Keratinocyte (primary cell): Measurements from ENCODE around the gene NPAS3. TPM values are rescaled to one million over a fixed set of nuclear protein-coding genes. Genes with fewer than 3 reads are reported as not detected.

Experiments used
- DNase-seq: peaks from one replicate; pipeline ENCODE4 v3.0.0-alpha.2; 2011; ENCODE audit warnings: low read depth, missing footprints, low spot score
- FAIRE-seq: peaks from 2 replicates; lab custom pipeline; 2011; peaks lifted over from hg19 to GRCh38; lab: Jason Lieb, UNC
- H2AFZ ChIP-seq: 2 replicates; pipeline ENCODE4 v1.6.0; 2012; ENCODE audit warnings: low read length, control low read depth, inconsistent platforms; ENCODE audit not compliant: control insufficient read depth
- H3K27ac ChIP-seq: 2 replicates; pipeline ENCODE4 v1.5.1; 2011; ENCODE audit warnings: low read length; ENCODE audit not compliant: control insufficient read depth, insufficient read depth
- H3K27me3 ChIP-seq: 3 replicates; pipeline ENCODE4 v1.6.0; 2011; ENCODE audit warnings: low read length; ENCODE audit not compliant: control insufficient read depth, insufficient read depth; ENCODE audit errors: extremely low read depth
- H3K36me3 ChIP-seq, 2 experiments: 2 replicates in 1 of 2; 3 replicates in 1 of 2; pipeline ENCODE4 v1.5.1; 2011; ENCODE audit warnings: low read length in 2 of 2, mild to moderate bottlenecking in 1 of 2; ENCODE audit not compliant: control insufficient read depth in 2 of 2, insufficient read depth in 2 of 2; ENCODE audit errors: extremely low read depth in 1 of 2
- H3K4me1 ChIP-seq: 3 replicates; pipeline ENCODE4 v1.5.1; 2011; ENCODE audit warnings: low read length; ENCODE audit not compliant: control insufficient read depth, insufficient read depth; ENCODE audit errors: extremely low read depth
- H3K4me2 ChIP-seq: 3 replicates; pipeline ENCODE4 v1.6.0; 2011; ENCODE audit warnings: low read depth, low read length; ENCODE audit not compliant: control insufficient read depth, insufficient read depth; ENCODE audit errors: extremely low read depth
- H3K4me3 ChIP-seq, 3 experiments: fragments of 200-600 bp in 1 of 3; sonication (generic) in 1 of 3; 2 replicates in 2 of 3; 3 replicates in 1 of 3; pipeline ENCODE4 v1.5.1; 2011 to 2016; ENCODE audit warnings: low read length in 3 of 3, mild to moderate bottlenecking in 3 of 3, control low read depth in 2 of 3, inconsistent platforms in 1 of 3, low read depth in 1 of 3, mixed read lengths in 1 of 3, mixed run types in 1 of 3, moderate library complexity in 1 of 3; ENCODE audit not compliant: control insufficient read depth in 2 of 3, insufficient read depth in 2 of 3; ENCODE audit errors: extremely low read depth in 1 of 3
- H3K79me2 ChIP-seq: 2 replicates; pipeline ENCODE4 v1.6.0; 2012; ENCODE audit warnings: low read length; ENCODE audit not compliant: control insufficient read depth, insufficient read depth
- H3K9ac ChIP-seq: 3 replicates; pipeline ENCODE4 v1.6.0; 2011; ENCODE audit warnings: low read length; ENCODE audit not compliant: control insufficient read depth, insufficient read depth; ENCODE audit errors: extremely low read depth
- H3K9me1 ChIP-seq: 3 replicates; pipeline ENCODE4 v1.6.0; 2011; ENCODE audit warnings: low read length; ENCODE audit not compliant: control insufficient read depth, insufficient read depth; ENCODE audit errors: extremely low read depth
- H3K9me3 ChIP-seq: 2 replicates; pipeline ENCODE4 v1.5.1; 2012; ENCODE audit warnings: low read depth, low read length; ENCODE audit not compliant: control insufficient read depth
- H4K20me1 ChIP-seq: 3 replicates; pipeline ENCODE4 v1.6.0; 2011; ENCODE audit warnings: low read length; ENCODE audit not compliant: control insufficient read depth, insufficient read depth; ENCODE audit errors: extremely low read depth
- CTCF ChIP-seq, 3 experiments: IDR thresholded peaks in 1 of 3; conservative IDR thresholded peaks in 1 of 3; optimal IDR thresholded peaks in 1 of 3; 2 replicates in 2 of 3; 3 replicates in 1 of 3; pipeline versions ENCODE3 to v1.5.1; 2011; ENCODE audit warnings: low read length in 3 of 3, mild to moderate bottlenecking in 3 of 3, moderate library complexity in 2 of 3, control low read depth in 1 of 3, inconsistent platforms in 1 of 3; ENCODE audit not compliant: insufficient read depth in 2 of 3; ENCODE audit errors: extremely low read depth in 1 of 3
- EZH2 ChIP-seq: IDR thresholded peaks from one replicate; pipeline ENCODE4 v1.6.1; 2012; ENCODE audit warnings: inconsistent platforms, mild to moderate bottlenecking, low read length, moderate library complexity
- dilution Hi-C: fragments of 300-500 bp; cut with MboI; formaldehyde crosslinking; loops from one replicate; pipeline ENCODE4 v1.7.0; 2020; ENCODE audit warnings: low sequenced_read_pairs; ENCODE audit not compliant: extremely low pct_ligation_motif_present
- polyA plus RNA-seq, 5 experiments: library from polyadenylated mRNA; depleted of rRNA in 3 of 5; stranded (reverse) in 3 of 5; stranded (forward) in 1 of 5; unstranded in 1 of 5; fragments of >200 nt; gene quantifications; 1 replicate in 1 of 5; 2 replicates in 3 of 5; 3 replicates in 1 of 5; pipeline versions ENCODE4 v1.2.1 to v1.2.3, GENCODE V29; 2011 to 2012; ENCODE audit warnings: missing spikeins in 2 of 5, low read depth in 1 of 5, low replicate concordance in 1 of 5

The NPAS3 gene
- polyA plus RNA-seq, 1 donor (not counting 4 experiments of a cell fraction or from before 2014, with no cell fraction given) = 0.07 TPM

GRCh38 chr14:33670235-33670634, 731.6 kb downstream of the NPAS3 start:
- no peak for DNase-seq
- H3K27me3 ChIP-seq = no peaks in the 10 kb centered on the region
- no peaks in the 10 kb centered on the region for H3K36me3 ChIP-seq
- H4K20me1 ChIP-seq = no peaks in the 10 kb centered on the region
- no peaks in the 10 kb centered on the region for H3K9me1 ChIP-seq
- H2AFZ ChIP-seq = no peak overlapping the region
- H3K4me1 ChIP-seq = no peaks in the 10 kb centered on the region
- H3K9ac ChIP-seq = no peak overlapping the region
- H3K4me3 ChIP-seq = no peak overlapping the region
- FAIRE-seq = no peak
- TF ChIP-seq EZH2 (no peak), CTCF (optimal IDR thresholded peaks at IDR 0.05 in 1 of 3, IDR thresholded peaks at IDR 0.05 in 1 of 3, conservative IDR thresholded peaks at IDR 0.05 in 1 of 3; ENCODE audit: extremely low read depth in 1 of 3, insufficient read depth in 2 of 3, low read length in 3 of 3) (no peak)
- H3K79me2 ChIP-seq = no peaks in the 10 kb centered on the region
- dilution Hi-C loops = no loop called here
- no peak overlapping the region for H3K4me2 ChIP-seq
- no peak overlapping the region for H3K27ac ChIP-seq
- no peaks in the 10 kb centered on the region for H3K9me3 ChIP-seq

GRCh38 chr14:33671556-33671955, 732.9 kb downstream of the NPAS3 start:
- DNase-seq (no peak), FAIRE-seq (no peak)
- Histone ChIP-seq H3K9me3 (no peaks in the 10 kb centered on the region), H3K36me3 (no peaks in the 10 kb centered on the region), H3K9ac (no peak overlapping the region), H3K4me2 (no peak overlapping the region), H3K79me2 (no peaks in the 10 kb centered on the region), H2AFZ (no peak overlapping the region), H3K27ac (no peak overlapping the region), H3K4me3 (no peak overlapping the region), H3K9me1 (no peaks in the 10 kb centered on the region), H3K27me3 (no peaks in the 10 kb centered on the region), H3K4me1 (no peaks in the 10 kb centered on the region), H4K20me1 (no peaks in the 10 kb centered on the region)
- dilution Hi-C loops = no loop called here
- TF ChIP-seq CTCF (optimal IDR thresholded peaks at IDR 0.05 in 1 of 3, IDR thresholded peaks at IDR 0.05 in 1 of 3, conservative IDR thresholded peaks at IDR 0.05 in 1 of 3; ENCODE audit: extremely low read depth in 1 of 3, insufficient read depth in 2 of 3, low read length in 3 of 3) (no peak), EZH2 (no peak)
